Activated naive CD4-positive, alpha-beta T cell (primary cell): ENCODE measurements around the gene TEPSIN.

ENCODE experiments used
- DNase-seq, 4 experiments: peaks; one replicate each; lab custom pipeline; 2025; lab: John Stamatoyannopoulos, UW

The TEPSIN gene

DNA sequence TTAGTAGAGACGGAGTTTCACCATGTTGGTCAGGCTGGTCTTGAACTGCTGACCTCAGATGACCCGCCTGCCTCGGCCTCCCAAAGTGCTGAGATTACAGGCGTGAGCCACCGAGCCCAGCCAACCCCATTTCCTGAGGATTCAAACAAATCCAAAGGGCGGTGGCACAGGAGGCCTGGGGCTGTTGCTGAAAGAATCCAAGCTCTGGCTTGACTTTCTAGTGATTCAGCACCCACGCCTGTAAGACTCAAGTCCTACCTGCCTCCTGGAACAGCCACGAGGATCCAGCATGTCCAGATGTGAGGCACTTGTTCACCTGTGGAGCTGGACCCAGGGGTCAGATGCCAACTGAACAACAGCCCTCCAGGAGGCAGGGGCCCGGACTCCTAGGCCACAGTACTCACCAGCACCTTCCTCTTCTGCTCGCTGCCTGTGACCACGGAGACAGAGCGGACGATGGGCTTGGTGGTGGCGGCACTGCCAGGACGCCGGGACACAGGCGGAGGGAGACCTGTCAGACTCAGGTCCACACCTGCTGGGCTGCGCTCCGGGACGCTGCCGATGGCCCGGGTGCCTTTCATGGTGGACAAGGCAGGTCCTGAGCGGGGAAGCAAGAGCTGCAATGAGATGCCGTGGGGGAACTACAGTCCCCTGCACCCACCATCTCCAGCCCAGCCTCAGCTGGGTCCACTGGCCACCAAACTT is 19.2 kb downstream of the TEPSIN start:
- no peak for DNase-seq

DNA sequence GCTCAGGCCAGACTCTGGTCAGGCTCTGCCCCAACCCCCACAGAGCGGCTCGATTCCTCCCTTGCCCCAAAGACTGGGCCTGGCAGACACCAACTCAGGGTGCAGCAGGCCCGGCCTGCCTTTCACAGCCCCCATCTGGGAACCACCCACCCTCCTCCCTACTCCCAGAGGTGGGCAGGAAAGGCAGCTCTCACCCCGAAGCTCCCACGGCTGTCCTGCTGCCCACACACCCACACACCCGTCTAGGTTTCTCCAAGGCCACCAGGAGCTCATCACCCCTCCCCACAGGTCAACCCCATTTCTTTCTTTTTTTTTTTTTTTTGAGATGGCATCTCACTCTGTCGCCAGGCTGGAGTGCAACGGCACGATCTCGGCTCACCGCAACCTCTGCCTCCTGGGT is 19.9 kb downstream of the TEPSIN start:
- no peak for DNase-seq

DNA sequence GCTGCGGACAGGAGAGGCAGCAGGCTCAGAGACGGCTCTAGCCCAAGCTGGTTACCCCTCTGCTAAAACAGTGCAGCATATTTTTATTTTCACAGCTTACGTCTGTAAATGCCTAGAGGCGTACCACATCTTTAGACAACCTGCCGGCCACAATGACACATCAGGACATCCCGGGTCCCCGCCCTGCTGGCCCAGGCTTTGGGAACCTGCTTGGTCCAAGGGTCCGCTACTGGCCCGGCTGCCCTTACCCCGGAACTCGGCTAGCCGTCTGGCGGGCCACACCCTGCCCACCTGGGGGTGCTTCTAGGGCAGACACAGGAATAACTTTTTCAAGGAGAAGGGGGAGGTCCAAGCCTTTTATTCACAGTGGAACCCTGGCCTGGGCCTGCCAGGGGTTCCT is 20.4 kb downstream of the TEPSIN start:
- no peak for DNase-seq

DNA sequence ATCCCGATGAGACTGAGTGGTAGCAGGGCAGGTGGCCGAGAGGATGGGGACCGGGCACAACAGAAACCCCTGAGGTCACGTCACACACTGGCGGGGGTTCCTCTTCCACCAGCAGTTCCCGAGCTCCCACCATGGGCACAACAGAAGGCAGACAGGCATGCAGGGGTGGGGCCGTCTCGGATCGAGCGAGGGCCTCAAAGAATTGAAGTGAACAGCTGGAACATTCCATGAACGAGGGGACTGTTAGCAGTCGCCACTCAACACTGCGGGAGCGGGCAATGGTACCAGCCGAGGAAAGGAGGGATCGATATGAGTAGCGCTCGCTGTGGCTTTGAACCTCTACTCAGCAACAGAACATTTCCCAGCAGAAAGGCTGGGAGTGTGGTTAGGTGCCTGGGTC is 21.4 kb downstream of the TEPSIN start:
- DNase-seq, result no peak

DNA sequence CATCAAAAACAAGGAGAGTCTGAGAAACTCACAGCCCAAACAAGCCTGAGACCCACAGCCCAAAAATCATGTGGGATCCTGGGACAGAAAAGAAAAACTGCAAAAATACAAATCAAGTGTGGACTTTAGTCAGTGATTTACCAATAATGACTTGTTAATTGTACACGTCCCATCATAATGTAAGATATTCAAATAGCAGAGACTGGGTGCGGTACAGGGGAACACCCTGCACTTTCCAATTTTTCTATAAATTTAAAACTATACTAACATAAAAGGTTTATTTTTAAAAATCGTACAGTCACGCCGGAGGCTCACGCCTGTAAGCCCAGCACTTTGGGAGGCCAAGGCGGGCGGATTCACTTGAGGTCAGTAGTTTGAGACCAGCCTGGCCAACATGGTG is 24.9 kb downstream of the TEPSIN start:
- no peak for DNase-seq

DNA sequence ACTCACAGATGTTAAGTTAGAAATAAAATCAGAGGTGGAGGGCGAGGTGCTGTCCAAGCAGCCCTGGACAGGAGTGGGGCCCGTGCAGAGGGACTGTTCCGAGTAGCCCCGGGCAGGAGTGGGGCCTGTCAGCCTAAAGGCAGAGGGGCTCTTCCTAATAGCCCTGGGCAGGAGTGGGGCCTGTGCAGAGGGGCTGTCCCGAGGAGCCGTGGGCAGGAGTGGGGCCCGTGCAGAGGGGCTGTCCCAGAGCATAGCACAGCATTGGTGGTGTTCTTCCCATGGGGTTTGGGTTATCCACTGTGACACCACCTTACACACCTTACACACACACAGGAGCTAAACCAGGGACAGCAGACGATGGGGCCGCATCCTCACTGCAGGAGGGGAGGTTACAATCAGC is 26.5 kb downstream of the TEPSIN start:
- no peak for DNase-seq

DNA sequence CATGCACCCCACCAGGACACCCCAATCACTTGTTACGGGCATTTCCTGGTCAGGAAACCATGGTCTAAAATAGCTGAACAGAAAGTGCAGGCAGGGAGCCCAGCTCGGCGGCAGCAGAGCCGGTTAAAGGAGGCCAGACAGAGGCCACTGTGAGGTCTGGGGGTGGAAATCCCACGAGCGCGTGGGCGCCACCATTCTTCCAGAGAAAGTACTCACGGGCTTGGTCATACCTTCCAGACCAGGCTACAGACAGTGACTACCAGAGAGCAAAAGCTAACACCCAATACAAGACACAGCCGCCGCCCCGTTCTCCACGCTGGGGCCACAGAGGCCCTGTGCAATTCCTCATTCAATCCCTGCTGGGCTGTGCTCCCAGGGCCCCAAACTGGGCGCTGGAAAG is 28.0 kb downstream of the TEPSIN start:
- DNase-seq, result no peak

DNA sequence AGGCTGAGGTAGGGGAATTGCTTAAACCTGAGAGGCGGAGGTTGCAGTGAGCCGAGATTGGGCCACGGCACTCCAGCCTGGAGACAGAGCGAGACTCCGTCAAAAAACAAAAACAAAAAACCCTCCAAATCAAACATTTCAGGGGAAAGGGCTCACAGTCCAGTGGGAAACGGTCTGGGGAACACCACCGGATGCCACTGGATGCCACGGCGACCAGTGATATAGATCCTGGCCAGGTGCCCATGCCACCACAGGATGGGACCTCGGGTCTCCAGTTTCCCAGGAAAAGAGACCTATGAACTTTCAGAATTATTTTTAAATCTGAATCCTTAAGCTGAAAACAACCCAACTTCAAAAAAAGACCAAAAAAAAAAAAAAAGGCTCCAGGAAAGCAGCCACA is 28.4 kb downstream of the TEPSIN start:
- no peak for DNase-seq

DNA sequence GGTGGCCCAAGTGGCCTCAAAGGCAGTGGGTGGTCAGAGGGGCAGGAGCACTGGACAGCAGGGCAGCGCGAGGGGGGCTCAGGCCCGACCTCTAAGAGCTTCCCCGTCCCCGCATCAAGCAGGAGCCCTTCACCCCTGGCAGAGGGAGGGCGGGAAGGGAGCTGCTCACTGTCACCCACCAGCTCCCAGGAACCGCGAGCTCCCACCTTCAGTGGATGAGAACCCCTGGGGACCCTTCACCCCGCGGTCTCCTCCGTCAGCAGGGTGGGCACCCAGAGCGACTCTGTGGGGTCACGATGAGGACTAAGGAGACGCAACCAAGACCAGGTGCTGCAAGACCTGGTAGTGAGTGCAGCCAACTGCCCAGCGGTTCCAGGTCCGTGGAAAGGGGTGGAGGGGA is 29.7 kb downstream of the TEPSIN start:
- no peak for DNase-seq

DNA sequence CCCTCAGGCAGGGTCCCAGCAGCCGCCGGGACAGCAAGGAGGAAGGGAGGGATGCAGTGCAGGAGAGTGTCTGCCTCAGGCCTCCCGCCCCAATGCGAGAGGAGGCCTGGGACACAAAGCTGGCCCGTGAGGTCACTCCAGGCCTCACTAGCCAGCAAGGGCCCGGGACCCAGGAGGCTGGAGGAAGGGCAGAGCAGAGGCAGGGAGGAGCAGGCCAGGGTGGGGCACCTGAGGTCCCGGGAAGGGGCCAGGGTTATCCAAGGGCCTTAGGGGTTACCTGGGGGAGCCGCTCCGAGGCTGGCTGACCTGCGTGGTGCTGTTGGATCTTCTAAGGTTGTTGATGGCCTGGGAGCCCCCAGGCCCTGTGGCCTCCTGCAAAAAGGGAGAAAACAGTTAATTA is 30.2 kb downstream of the TEPSIN start:
- no peak for DNase-seq

DNA sequence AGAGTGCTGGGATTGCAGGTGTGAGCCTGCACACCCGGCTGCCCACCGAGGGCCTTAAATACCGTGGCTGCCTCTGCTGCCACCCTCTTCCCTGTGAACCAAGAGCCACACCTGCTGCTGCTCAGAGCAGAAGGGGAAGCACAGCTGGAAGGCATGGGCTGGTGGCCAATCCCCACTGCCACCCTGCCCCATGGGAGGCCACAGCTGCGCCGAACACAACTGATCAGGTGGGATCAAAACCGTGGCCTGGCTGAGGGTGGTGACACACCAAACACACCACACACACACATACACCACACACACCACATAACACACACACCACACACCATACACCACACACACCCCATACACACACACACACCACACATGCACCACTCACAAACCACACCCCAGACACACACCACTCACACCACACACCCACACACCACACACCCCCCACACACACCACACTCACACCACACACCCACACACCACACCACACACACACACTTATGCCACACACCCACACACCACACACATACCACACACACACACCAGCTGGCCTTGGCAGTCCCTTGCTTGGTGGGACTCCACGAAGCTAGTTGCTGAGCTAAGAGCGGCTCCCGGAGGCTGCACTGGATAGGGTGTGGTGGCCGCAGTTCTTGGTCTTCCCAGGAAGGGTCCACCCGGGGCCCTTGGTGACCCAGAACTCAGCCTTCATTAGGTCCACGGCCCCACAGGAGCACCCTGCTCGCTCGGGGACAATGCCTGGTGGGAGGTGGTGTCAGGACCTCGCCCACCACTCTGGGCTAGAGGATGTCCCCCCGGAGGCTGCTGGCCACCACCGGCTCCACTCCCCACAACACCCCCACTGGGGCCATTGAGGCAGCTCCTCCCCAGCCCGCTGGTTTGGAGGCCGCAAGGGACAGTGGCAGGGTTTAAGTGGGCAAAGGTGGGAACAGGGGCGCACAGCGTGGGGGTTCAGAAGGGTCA is 31.0 kb downstream of the TEPSIN start:
- no peak for DNase-seq

DNA sequence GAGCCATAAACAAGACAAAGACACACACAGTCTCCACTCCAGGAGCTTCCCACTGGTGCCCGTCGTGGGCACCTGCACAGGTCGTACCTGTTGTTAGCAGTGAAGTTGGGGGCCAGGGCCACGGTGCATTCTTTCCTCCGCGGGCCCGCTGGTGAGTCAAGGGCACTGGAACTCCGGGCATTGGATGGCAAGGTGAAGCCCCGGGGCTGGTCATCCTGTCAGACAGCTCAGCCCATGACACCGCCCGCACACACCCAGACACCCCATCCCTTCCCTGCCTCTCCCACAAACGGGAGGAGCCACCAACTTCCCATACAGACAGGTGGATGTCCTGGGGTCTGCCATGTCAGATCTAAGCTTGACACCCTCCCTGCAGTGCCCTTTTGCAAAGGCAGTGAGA is 32.2 kb downstream of the TEPSIN start:
- no peak for DNase-seq

DNA sequence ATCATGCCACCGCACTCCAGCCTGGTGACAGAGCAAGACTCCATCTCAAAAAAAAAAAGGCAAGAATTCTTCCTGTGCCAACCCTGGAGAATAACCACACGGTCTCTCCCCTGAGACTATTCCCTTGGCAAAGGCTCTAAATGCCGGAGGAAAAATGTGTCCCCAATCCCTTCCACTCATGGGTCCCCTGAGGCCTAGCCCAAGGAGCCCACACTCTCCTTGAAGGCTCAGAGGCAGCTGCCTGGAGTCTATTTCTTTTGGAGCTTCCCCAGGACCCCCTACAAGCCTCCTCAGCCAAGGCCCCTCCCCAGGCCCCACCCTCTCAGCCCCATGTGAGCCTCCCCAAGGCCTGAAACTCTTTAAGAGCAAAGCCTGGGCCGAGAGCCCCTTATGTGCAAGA is 32.7 kb downstream of the TEPSIN start:
- DNase-seq, result no peak

DNA sequence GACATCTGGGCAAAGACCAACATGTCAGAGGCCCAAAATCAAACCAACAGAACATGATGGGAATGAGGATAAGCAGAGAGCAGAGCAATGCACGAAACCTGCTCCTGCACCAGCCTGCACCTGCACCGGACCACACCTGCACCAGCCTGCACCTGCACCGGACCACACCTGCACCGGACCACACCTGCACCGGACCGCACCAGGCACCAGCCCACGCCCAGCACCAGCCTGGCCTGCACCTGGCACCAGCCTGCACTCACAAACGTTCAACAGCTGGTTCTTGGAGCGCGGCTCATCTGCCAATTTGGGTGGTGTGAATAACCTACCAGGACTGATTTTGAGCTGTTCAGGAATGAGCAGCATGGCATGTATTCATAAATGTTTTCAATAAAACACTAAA is 34.3 kb downstream of the TEPSIN start:
- no peak for DNase-seq

DNA sequence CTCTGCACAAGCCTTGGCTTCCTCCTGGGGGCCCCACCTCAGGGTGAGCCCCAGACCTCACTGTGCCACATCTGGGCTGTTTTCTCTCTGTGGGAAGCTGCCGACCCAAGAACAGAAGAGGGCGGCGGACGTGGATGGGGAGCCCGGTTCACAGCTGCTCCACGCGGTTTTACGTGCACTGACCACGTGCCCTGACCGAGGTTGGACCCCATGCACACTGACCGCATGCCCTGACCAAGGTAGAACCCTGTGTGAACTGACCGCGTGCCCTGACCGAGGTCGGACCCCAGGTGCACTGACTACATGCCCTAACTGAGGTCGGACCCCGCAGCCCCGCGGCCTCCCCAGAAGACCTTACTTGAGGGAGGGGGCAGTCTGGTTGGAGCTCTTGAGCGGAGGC is 35.7 kb downstream of the TEPSIN start:
- DNase-seq, result no peak

DNA sequence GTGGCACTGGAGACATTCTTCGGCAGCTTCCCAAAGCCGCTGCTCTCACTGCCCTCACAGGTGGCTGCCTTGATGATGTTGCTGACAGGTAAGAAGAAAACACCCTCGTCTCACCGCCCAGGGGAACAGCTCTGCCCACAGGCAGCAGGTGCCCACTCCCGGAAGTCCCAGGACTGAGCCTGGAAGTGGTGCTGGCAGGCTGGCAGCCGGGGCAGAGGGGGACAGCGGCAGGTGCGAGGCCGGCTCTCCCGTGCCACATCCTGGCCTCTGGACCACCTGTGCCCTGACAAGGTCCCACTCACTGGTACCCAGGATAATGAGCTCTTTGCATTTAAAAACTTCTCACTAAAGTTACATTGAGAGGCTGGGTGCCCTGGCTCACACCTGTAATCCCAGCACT is 36.5 kb downstream of the TEPSIN start:
- DNase-seq, result no peak

DNA sequence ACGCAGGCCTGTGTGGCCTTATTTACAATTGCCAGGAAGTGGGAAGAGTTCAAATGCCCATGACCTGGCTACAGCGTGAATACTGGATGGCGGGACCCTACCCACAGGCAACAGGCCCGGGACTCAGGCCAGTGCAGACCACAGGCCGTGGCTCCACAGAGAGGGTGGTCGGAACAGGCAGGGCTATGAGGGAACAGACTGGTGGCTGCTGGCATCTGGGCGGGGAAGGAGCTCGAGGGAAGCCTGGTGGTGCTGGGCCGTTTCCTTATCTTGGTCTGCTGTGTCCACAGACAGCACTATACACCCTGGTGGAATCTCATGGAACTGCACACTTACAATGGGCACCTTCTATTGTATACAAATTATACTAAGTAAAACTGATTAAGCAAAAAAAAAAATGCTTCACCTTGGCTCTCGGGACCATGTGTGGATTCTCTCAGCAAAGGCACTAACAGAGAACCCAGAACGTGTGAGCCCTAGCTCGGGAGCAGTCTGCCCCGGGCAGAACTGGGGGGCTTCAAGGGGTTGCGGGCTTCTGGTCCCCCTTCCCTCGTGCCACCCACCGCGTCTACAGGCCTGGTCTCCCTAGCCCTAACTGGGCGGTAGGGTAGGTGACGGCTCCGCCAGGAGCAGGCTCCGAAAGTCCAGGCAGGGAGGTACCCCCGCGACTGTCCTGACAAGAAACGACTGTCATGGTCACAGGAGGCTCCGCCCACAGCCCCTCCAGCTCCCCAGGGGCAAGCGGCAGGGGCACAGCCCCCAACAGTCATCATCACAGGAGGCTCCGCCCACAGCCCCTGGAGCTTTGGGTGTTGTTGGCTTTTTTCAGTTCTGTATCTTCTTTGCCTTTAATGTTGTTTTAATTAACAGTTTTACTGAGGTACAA is 37.9 kb downstream of the TEPSIN start:
- DNase-seq, result no peak

DNA sequence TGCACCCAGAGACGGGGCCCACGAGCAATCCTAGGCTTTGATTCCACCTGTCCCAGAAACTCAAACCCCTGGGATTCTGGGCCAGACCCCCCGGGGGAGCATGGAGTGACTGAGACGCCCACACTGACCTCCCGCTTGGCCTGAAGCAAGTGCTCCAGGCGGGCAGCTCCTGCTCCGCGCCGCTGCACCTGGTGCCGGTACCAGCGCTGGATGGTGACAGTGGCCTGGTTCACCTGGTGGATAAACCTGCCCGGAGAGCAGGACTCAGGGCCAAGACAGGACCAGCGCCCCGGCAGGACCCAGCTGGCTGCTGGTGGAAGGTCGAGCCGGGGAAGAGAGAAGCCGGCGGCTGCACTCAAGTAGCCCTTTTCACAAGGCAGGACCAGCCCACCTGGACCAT is 38.7 kb downstream of the TEPSIN start:
- no peak for DNase-seq

DNA sequence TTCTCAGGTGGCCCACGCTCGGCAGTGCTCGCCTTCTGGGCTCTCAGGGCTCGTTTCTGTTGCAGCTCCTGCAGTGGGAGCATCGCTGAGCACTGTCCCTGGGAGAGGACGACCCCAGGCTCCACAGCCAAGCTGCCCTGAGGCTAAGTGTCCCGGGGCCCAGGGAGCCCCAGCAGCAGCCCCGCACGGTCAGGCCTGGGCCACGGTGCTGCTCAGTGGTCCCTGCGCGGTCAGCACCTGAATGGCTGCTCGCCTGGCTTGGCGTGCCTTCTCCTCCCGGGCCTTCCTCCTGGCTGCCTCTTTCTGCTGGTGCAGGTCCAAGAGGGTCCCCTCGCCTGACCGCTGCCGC is 39.4 kb downstream of the TEPSIN start:
- no peak for DNase-seq

DNA sequence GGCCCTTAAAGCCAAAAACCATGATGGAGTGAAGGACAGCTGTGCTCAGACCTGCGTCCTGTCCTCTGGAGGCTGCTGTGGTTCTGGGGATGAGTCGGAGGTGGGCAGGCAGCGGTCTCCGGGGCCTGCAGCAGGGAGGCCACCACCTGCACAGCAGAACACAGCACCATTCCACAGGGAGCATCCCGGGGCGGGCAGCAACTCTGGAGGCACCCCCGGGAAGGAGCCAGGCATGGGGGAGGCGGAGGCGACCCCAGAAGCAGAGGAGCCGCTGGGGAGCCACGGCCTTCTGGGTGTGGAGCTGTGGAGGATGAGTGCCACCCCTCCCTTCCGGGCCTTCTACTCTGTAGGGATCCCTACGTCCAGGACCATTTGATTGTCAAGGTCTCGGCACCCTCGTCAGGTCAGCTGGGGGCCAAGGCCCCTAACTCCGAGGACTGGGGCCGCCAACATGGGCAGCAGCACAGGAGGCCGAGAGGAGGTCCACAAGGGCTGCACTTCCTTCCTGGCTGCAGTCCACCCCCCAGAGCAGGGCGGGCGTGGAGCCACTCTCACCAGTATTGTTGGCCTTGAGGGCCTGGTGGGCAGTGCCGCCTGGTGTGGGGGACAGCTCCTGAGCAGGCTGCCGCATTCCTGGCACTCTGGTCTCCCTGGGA is 39.9 kb downstream of the TEPSIN start:
- no peak for DNase-seq

DNA sequence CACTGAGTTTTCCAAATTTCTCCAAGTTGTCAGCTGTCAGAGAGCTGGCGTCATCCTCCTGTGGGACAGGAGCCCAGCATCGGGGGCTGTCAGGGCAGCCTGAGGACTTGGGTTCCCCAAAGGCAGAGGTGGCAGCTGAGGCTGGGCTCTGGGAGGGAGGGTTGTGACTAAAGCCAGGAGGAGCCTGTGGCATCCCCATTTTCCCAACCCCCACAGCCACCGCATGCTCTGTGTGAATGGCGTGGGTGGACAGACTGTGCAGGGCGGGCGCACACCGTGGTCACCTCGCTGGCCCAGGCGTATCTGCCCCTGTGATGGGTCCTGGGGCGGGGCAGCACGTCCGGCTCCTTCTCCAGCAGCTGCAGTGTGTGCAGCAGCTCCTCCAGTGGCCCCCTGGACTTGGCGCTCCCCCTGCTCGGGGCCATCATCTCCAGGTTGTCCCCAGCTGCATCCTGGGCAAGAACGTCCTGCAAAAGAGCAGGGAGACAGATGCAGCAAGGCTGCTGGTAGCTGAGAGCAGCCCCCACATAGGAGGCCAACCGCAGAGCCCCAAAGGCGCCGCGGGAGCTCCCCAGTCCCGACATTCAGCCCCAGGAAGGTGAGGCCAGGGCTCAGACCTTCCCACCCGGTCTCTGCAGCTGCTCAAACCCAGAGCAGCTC is 40.9 kb downstream of the TEPSIN start:
- no peak for DNase-seq

DNA sequence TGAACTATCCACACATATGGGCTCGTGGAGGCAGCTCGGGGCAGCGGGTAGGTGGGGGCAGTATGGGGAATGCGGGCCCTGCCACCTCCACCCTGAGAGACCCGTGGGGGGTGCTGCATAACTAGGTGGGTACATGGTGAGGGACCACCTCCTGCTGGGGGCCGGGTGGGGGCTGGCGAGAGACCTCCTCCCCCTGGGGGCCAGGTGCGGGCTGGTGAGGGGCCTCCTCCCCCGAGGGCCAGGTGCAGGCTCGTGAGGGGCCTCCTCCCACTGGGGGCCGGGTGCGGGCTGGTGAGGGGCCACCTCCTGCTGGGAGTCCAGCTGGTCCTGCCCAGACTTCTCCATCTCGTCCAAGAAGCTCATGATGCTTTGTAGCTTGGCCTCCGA is 41.5 kb downstream of the TEPSIN start:
- DNase-seq, result no peak
